ENCODE measurements around the gene MT3. TPM values are rescaled to one million over a fixed set of nuclear protein-coding genes. Genes with fewer than 3 reads are reported as not detected.

The MT3 gene
- total and polyA plus RNA-seq, 2 of the 8 experiments (the other 6 are each of a cell fraction or from before 2014, with no cell fraction given), result 0.17 TPM; not detected in 1

DNA sequence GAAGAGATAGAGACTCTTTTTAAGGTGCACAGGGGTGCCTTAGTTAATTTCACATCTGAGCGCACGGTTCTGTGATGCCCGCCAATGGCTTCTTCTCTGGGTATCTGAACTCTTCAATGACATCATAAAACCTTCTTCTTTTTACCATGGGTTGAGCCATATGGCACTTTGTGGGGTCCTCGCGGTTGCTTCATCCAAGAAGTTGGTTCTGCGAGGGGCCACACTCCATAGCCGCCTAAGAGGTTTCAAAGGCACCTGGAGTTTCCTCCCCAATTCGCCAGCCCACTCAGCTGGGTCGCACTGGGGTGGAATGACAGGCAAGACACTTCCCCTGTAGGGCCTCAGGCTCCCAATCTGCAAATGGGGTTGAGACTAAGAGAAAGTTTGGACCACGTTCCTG, 34.9 kb upstream of the MT3 start (continued):
- TF ChIP-seq SIX5 (IDR thresholded peaks at IDR 0.05; ENCODE audit: low read depth, low read length) (no peak), SUZ12 (IDR thresholded peaks at IDR 0.05; ENCODE audit: low read length) (no peak)
- TF ChIP-seq, protein P1, sequence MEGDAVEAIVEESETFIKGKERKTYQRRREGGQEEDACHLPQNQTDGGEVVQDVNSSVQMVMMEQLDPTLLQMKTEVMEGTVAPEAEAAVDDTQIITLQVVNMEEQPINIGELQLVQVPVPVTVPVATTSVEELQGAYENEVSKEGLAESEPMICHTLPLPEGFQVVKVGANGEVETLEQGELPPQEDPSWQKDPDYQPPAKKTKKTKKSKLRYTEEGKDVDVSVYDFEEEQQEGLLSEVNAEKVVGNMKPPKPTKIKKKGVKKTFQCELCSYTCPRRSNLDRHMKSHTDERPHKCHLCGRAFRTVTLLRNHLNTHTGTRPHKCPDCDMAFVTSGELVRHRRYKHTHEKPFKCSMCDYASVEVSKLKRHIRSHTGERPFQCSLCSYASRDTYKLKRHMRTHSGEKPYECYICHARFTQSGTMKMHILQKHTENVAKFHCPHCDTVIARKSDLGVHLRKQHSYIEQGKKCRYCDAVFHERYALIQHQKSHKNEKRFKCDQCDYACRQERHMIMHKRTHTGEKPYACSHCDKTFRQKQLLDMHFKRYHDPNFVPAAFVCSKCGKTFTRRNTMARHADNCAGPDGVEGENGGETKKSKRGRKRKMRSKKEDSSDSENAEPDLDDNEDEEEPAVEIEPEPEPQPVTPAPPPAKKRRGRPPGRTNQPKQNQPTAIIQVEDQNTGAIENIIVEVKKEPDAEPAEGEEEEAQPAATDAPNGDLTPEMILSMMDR (IDR thresholded peaks at IDR 0.05; ENCODE audit: control extremely low read depth in 1 of 3, insufficient read depth in 1 of 3, low read depth in 1 of 3, low read length in 3 of 3), result no peak

Data from H1 (cell line).